GM12875 (cell line): ENCODE results near the gene RANBP9.

Experiments
- H3K4me3 ChIP-seq: one replicate; pipeline ENCODE4 v1.5.1; 2011; ENCODE audit warnings: low read depth, low read length, control low read depth
- TF ChIP-seq, protein P1 (sequence below): IDR thresholded peaks from 2 replicates; pipeline ENCODE4 v1.5.1; 2011; ENCODE audit warnings: low read depth, mild to moderate bottlenecking, control low read depth, inconsistent platforms, low read length, moderate library complexity, borderline replicate concordance; ENCODE audit not compliant: insufficient read depth

Gene RANBP9

DNA sequence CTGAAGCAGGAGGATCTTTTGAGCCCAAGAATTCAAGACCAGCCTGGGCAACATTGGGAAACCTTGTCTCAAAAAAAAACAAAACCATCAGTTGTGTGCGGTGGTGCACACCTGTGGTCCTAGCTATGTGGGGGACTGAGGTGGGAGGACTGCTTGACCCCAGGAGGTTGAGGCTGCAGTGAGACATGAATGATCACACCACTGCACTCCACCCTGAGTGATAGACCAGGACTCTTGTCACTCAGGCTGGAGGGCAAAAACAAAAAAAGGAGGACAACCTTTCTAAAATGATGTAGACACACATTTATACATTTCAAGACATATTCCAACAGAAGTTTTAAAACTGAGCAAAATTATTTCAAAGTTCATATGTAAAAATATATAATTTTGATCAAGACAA, 51.4 kb downstream of the RANBP9 start:
- TF ChIP-seq, protein P1, sequence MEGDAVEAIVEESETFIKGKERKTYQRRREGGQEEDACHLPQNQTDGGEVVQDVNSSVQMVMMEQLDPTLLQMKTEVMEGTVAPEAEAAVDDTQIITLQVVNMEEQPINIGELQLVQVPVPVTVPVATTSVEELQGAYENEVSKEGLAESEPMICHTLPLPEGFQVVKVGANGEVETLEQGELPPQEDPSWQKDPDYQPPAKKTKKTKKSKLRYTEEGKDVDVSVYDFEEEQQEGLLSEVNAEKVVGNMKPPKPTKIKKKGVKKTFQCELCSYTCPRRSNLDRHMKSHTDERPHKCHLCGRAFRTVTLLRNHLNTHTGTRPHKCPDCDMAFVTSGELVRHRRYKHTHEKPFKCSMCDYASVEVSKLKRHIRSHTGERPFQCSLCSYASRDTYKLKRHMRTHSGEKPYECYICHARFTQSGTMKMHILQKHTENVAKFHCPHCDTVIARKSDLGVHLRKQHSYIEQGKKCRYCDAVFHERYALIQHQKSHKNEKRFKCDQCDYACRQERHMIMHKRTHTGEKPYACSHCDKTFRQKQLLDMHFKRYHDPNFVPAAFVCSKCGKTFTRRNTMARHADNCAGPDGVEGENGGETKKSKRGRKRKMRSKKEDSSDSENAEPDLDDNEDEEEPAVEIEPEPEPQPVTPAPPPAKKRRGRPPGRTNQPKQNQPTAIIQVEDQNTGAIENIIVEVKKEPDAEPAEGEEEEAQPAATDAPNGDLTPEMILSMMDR = no peak
- H3K4me3 ChIP-seq = no peak overlapping the region

DNA sequence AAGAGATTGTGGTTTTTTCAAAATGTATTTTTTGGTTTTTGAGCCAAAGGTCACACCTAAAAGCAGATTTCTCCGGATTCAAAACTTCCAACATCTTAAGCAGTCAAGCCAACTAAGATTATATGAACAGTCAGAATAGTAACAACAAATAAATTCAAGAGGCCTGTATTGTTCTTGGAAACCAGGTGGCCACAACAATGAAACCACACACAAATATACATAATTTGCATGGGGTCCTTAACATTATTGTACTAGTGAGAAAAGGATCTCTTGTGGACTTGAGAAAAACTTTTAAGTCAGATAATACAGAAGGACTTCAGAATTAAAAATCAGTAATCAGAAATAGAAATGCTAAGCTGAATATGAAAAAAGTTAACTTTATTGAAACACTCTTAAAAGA, 55.9 kb downstream of the RANBP9 start:
- TF ChIP-seq, protein P1 = no peak
- H3K4me3 ChIP-seq = no peak overlapping the region

DNA sequence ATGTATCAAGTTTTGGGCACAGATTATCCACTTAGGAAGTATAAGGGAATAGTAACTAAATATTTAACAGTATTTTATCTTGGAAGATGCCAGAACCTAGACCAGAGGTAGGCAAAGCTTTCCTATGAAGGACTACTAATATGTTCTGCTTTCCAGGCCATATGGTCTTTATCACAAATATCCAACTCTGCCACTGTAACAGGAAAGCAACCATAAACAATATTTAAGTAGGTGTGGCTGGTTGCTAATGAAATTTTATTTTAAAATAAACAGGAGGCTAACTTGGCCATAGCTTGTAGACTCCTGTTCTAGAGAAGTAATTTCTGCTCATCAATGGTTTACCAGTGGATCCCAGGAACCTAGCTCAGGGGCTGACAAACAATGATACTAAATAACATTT, 57.1 kb downstream of the RANBP9 start:
- no peak overlapping the region for H3K4me3 ChIP-seq
- TF ChIP-seq, protein P1 = no peak

DNA sequence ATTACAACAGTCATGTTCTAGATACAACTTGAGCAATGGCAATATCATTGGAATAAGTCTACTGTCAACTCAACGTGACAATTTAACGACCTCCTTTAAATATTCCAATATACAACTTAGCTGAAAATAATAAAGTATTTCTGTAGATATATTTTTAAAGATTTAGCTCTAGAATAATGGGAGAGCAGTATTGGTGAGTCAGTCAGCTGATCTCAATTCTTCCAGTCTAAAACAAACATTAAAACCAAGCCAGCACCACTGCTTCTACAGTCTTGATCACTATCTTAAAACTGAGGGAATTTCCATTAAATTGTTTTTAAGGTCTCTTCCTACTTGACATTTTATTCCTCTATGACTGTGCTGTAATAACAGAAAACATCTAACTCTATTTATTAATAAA, 58.3 kb downstream of the RANBP9 start:
- TF ChIP-seq, protein P1 = no peak
- H3K4me3 ChIP-seq = no peak overlapping the region

DNA sequence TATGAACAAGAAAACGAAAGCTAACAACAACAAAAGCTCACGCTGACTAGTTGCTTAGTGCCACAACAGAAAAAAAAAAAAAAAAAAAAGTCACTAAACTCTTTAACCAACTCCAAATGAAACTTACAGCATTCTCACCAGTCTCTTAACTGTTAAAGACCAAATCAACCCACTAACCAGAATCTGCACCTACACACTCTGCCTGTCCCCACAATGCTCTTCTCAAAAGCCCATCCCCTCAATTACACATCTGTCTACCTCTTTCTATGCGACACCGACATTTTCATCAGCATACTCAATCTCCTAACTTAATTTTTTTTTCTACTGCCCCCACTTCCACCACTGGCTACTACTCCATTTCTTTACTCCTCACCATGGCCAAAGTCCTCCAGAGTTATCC, 62.2 kb downstream of the RANBP9 start:
- no peak overlapping the region for H3K4me3 ChIP-seq
- TF ChIP-seq, protein P1 = no peak

DNA sequence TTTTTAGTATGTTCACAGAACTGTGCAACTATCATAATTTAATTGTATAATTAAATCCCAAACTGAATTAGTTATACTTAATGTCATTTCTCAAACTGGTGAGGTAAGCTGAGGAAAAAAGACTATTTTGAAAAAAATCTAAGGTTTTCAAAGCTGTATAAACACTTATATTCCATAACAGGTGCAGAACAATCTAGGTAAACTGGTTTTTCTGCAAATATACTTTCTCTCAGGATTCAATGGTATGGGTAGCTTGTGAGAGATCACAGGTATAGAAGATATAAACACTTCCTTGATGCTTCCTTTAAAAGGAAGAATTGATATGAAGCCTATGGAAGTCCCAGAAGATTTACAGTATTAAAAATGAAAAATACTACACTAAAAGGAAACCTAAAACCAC, 62.8 kb downstream of the RANBP9 start:
- TF ChIP-seq, protein P1 = no peak
- no peak overlapping the region for H3K4me3 ChIP-seq

DNA sequence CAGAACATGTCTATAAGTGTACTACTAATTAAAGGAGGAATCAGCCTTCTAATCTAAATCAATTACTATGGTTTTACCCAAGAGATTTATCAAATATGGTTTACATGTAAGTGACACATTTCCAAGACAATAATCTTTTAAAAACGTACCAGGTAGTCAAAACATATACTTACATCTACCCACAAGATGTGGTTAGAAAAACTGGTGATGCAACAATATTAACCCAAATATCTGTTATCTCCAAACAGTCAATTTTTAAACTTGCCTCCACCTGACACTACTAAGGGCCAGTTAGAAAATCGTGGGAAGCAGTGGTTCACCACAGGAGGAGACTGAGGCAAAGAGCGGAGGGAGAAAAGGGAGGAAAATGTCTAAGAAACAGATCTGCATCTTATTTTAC, 68.5 kb downstream of the RANBP9 start:
- H3K4me3 ChIP-seq = no peak overlapping the region
- TF ChIP-seq, protein P1 = no peak
